GM18505 (cell line): ENCODE measurements around the gene LRP5.

ENCODE experiments used
- ATAC-seq: cut with Tn5 transposase; IDR thresholded peaks from one replicate; pipeline ENCODE4 v1.9.1; 2021; ENCODE audit not compliant: unreplicated experiment
- POLR2A ChIP-seq: IDR thresholded peaks from 4 replicates; pipeline ENCODE4 v1.6.1; 2011; ENCODE audit warnings: borderline replicate concordance; ENCODE audit not compliant: insufficient read depth, insufficient read length; ENCODE audit errors: extremely low read depth

LRP5 gene

DNA sequence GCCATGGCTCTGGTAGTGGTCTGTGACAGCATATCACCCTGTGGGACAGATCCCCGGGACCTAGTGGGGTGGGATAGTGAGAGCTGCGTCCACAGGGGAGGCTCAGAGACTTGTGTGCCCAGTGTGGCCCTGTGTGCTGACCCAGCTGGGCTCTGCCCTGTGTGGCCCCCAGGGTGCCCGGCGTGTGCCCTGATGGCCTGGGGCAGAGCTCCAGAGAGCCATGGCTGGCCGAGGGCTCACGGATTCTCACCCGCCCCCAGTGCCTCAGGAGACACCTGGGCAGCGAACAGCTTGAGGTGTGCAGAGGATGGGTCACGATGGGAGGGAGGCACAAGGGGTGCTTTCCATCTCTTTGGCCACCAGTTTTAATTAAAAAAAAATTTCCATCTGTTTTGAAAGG lies 11.8 kb downstream of the LRP5 start:
- ATAC-seq = no peak
- no peak for TF ChIP-seq POLR2A

DNA sequence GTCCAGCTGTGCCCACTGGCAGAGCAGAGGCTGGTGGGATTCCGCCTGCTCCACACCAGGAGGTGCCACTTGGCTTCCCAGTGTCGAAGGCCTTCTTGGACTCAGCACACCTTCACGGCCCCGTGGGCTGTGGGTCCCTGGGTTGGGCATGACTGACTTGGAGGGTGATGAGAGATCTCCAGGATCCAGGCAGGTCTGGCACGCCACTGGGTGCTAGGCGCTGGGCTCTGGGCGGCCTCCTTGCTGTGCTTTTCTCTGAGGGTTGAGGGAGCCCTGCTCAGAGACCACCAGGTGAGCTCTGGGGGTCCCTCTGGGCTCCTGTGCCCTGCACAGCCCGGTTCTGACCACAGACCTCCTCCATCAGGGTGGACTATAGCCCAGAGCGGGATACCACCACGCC lies 12.3 kb downstream of the LRP5 start:
- ATAC-seq = no peak
- TF ChIP-seq POLR2A = no peak

DNA sequence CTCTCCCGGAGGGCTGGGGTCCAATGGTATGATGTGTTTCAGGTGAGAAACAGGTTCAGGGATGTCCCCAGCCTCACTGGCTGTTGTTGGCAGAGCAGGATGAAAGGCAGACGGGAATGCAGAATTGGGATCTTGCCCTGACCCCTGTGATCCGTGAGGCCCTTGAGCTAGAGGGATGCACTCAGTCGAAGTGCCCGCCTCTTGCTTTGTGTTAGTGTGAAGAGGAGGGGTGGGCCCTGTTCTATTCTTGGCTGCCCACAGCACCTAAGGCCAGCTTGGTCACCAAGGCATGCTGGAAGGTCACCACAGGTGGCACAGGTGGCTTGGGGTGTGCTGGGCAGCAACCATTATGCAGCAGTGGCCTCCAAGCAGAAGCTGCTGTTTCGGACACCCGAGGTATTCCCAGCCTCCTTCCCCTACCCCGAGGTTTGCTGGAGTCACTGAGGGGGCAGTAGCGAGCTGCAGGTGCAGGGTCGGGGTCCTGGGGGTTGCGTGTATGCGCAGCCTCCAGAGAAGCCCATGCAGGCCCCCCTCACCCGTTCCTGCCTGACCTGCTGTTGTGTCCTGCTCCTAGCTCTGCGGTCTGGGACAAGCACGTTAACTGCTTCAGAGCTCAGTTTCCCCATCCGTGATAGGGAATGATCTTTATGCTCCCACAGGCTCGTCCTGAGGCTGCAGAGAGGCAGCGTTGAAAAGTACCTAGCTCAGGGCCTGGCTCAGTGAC lies 13.0 kb downstream of the LRP5 start:
- ATAC-seq = no peak
- TF ChIP-seq POLR2A = no peak

DNA sequence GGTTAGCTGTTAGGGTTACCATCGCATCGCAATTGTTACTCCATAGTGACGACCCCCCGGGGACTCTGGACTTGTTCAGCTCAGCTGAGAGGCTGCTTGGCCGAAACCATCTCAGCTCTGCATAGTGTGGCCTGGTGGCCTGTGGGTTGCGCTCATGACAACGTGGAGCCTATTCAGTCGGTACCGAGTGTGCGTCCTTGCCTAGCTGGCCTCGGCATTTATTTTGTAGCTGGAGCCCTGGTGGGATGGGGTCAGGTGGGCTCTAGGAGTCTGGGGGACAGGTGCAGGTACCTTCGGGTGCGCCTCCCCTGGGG lies 13.5 kb downstream of the LRP5 start:
- TF ChIP-seq POLR2A = no peak
- ATAC-seq = no peak

DNA sequence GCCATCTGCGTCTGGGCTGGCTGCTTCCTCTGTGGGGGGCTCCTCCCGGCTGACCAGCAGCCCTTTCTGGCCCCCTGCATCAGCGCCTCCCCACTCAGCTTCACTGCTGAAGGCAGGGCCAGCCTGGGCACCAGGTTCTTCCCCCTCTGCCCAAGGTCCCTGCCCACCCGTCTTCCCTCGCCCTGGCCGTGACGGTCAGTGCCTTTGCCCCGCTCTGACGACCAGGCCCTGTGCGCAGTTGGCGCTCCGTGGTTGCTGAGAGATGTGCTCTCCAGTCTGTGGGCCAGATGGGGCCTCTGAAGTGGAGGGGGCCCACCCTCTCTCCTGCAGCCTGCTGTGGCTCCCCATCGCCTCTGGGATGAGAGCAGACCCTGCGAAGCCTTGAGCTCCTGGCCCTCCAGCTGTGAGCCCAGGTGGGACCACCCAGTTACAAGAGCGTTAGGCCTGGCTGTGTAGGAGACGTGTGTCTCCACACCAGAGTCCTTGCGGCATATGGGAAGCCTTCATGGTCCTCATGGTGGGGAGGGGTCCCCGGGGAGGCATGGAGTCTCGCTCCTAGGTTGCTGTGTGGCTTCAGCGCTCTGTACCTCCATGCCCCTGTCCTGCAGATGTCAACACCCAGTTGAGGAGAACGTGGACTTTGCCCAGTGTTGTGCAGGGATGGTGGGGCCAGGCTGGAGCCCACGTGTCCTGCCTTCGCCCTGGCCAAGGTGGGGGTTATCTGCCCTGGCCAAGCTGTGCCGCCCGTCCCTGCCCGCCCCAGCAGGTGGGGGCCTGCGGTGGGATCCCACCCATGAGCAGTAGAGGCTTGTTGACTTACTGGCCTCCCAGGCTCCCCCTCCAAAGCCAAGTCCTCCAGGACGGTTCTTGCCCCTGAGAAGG lies 14.2 kb downstream of the LRP5 start:
- TF ChIP-seq POLR2A = no peak
- no peak for ATAC-seq

DNA sequence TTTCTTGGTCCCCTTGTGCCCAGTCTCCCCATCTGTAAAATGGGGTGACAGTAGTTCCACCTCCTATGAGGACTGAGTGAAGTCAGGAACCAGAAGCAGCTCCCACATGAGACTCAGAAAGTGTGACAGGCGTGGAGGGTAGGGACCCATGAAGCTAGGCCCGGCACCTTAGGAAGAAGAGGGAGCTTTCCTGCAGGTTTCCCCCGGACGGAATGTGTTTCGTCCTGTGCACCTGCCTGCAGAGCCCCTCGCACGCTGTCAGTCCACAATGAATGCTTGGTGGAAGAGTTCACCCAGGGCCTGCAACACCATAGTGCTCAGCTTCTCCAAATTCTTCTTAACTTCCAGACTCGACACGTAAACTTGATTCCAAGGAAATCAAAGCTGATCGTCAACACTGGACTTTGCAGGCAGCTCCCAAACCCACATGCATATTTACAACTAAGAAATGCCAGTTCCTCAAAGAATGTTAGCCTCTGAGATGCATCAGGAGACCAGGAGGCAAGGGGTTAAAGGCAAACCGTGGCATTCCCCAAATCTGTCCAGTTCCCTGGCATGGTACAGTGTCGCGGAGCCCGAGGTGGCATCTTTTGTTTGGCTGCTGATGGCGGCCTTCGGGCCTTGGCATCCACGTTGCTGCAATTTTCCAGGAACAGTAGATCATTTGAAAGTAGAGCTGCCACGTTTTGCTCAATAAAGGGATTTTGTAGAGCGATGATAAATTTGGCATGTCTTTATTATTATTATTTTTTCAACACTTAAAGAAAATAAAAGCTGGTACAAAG lies 15.4 kb downstream of the LRP5 start:
- ATAC-seq = no peak
- TF ChIP-seq POLR2A = no peak

DNA sequence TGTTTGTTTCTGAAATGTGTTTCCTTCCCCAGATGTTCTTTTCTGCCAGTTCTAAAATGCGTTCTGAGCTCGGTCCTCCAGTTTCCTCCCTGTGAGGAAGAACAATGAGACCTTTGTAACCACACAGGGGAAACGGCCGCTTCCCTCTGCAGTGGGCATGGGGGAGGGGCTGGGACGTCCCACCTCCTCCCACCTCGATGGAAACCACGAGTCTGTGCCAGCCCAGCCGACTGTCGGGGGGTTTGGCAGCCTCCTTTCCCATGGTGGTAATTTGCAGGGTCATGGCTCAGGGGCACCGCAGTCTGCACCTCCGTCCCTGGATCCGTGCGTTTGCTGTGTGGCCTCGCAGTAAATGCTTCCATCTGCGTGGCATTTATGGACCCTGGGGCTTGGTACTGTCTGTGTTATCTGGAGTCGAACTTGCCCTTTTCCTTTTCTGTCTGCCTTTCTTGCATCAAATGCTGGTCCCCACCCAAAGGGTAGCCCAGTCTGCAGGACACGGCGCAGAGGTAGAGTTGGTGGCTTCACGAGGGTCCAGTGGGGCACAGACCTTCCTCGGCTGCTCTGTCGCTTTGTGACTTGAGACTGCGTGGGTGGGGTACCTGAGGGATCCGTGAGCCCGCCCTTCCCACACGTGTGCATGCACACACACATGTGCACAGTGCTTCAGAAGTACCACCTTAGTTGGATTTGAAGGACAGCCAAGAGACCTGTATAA lies 16.1 kb downstream of the LRP5 start:
- no peak for TF ChIP-seq POLR2A
- ATAC-seq = no peak

DNA sequence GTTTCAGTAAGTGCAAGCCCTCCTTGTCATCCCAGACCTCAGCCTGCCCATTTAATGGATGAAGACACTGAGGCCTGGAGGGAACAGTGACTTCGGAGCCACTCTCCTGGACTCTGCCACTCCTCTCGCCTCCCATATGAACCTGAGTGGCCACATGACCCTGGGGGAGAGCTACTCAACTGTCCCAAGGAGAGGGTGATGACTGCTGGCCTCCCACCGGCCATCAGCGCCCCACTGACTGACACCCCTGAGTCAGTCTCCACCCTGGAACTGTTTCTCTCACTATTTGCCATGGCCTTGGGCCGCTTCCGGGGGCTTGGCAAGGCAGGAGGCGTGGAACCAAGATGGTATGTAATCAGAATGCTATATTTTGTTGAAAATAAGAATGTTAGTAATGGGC lies 17.1 kb downstream of the LRP5 start:
- no peak for TF ChIP-seq POLR2A
- ATAC-seq = no peak

DNA sequence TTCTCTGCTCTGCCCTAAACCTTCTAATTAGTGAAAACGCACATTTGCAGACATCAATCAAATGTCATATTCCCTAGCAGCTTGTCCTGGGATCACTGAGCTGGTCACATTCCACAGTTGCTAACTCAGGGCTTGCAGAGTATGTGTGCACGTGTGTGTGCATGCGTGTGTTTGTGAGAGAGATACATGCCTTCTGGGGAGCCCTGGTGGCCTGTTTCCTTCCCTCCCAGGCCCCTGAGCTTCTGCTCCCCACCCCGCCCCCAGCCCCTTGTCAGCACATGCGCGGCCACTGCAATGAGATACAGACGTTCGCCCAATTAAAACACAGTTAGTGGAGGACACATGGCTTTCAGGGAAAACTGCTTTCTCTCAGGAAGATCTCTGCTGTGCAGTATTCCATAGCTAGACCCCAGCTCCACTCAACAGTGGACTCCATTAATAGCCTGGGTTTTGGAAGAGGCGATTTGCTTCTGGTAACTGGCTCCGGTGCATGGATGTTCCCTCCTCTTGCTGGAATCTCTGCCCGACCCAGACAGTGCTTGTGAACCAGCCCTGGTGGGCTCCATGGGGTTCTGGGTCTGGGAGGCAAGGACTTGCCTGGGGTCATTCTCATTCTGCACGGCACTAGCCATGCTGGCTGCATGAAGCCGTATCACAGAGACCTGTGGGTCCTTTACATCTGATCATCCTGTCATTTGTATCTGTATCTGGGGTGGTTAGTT lies 17.7 kb downstream of the LRP5 start:
- ATAC-seq = no peak
- TF ChIP-seq POLR2A = no peak

DNA sequence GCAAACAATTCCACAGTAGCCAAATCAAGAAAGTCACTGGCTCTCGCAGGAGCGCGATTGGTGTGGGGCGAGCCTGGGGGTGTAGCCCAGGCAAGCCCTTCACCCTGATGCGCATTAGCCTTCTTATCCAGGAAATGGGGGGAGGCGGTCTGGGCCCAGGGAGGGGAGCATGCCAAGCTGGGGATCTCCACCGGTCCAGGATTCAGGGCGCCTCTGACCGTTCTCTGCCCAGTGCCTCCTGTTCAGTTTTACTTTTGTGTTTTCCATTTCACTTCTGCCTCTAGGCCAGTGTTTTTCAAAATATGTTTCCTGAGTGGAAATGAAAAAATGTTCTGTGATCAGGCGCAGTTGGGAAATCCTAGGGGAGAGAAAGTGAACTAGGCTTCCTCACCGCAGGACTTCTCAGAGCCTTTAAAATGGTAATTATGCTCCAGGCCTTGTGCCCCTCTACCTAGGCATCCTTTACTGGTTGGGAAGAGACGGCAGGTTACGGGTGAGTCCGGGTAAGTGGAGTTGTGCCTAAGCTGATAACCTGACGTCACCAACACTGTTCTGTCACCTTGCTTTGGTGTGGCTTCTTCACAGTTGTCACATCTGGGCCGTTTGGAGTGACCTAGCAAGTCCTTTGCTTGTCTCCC lies 18.4 kb downstream of the LRP5 start:
- ATAC-seq = no peak
- TF ChIP-seq POLR2A = no peak

DNA sequence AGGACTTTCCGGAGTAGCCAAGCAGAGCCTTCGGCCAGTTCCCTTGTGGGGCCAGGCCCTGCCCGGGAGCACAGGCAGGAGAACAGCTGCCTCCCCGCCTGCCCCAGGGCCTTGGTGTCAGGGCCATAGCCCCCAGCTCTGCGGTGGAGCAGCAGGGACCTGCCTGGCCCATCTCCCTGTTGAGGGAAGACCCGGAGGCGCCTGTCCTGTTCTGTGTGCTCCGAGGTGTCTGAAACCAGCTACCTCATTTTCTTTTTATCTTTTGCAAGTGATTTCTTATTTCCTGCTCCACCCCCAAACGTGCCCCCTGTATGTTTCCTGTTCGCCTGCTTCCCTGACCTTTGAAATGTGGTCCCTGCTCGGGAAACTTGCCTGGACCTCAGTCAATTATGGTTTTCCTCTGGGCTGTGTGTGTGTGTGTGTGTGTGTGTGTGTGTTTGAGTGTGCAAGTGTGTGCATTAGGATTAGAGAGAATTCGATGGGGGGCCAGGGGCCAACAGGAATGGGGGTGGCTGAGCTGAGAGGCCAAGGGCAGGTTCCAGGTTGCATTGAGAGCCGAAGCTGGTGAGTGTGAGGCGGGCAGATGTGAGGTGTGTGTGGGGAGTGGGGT lies 19.1 kb downstream of the LRP5 start:
- TF ChIP-seq POLR2A = no peak
- no peak for ATAC-seq

DNA sequence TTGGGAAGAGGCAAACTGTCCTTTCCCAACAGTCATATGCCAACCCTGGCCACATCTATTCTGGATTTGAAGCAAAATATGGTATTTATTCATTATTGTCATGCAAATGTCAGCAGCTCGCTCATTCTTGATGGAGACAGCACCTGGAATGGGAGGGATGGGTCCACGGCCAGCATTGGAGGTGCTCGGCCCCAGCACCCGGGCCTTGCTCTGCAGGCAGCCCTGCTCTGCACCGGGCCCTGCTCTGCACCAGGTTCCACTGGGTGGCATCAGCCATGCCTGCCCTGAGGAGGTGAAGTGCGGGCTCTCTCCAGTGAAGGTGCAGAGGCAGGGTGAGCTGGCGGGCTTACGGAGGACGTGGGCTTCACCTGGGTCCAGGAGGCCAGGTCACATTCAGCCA lies 19.8 kb downstream of the LRP5 start:
- ATAC-seq = no peak
- TF ChIP-seq POLR2A = no peak
